Stimulated activated CD8-positive, alpha-beta memory T cell treated with anti-CD3 and anti-CD28 coated beads, Interleukin-12 subunit alpha, Interleukin-12 subunit beta, amount 100 ng/mL, for 4 hours (primary cell): ENCODE measurements around the gene UBR4.

ENCODE experiments used
- DNase-seq: peaks from one replicate; pipeline ENCODE4 v3.0.0-alpha.2; 2020; ENCODE audit warnings: low read depth

Gene UBR4

GRCh38 chr1:19057182-19057779 is 152.8 kb downstream of the UBR4 start:
- no peak for DNase-seq

- no peak for DNase-seq
Observed at GRCh38 chr1:19055701-19056100, 154.4 kb downstream of the UBR4 start.

GRCh38 chr1:19055001-19055400 is 155.1 kb downstream of the UBR4 start:
- no peak for DNase-seq

GRCh38 chr1:19054216-19054615 is 155.8 kb downstream of the UBR4 start:
- DNase-seq = no peak

- DNase-seq = no peak
Observed at GRCh38 chr1:19053486-19053885, 156.6 kb downstream of the UBR4 start.

- no peak for DNase-seq
Observed at GRCh38 chr1:19049798-19050197, 160.3 kb downstream of the UBR4 start.

- DNase-seq = no peak
Observed at GRCh38 chr1:19049128-19049768, 160.8 kb downstream of the UBR4 start.

GRCh38 chr1:19046972-19047731 is 162.9 kb downstream of the UBR4 start:
- no peak for DNase-seq

- no peak for DNase-seq
Observed at GRCh38 chr1:19045898-19046880, 163.9 kb downstream of the UBR4 start.

- DNase-seq = no peak
Observed at GRCh38 chr1:19044975-19045831, 164.9 kb downstream of the UBR4 start.

- no peak for DNase-seq
Observed at GRCh38 chr1:19044471-19044870, 165.6 kb downstream of the UBR4 start.

GRCh38 chr1:19043579-19044443 is 166.3 kb downstream of the UBR4 start:
- DNase-seq = no peak

- DNase-seq = no peak
Observed at GRCh38 chr1:19042675-19043578, 167.1 kb downstream of the UBR4 start.

GRCh38 chr1:19040010-19040680 is 169.9 kb downstream of the UBR4 start:
- DNase-seq = no peak

- DNase-seq = no peak
Observed at GRCh38 chr1:19038732-19039131, 171.3 kb downstream of the UBR4 start.

GRCh38 chr1:19038096-19038495 is 172.0 kb downstream of the UBR4 start:
- DNase-seq = no peak

- no peak for DNase-seq
Observed at GRCh38 chr1:19037659-19038058, 172.4 kb downstream of the UBR4 start.

- no peak for DNase-seq
Observed at GRCh38 chr1:19036813-19037605, 173.1 kb downstream of the UBR4 start.
